OCI-LY7 (cell line): Measurements from ENCODE around the gene SPRR2G.

Experiments used
- CTCF ChIP-seq: fragments of 200-600 bp; sonication (generic); conservative IDR thresholded peaks from 2 replicates; pipeline ENCODE4 v1.5.1; 2014; ENCODE audit warnings: mild to moderate bottlenecking, antibody characterized with exemption, low read length, moderate library complexity, mixed read lengths
- EZH2phosphoT487 ChIP-seq: fragments of 200-600 bp; sonication (generic); IDR thresholded peaks from 2 replicates; pipeline ENCODE4 v1.6.1; 2018; ENCODE audit warnings: low read depth, borderline replicate concordance, mild to moderate bottlenecking, mixed run types, antibody characterized with exemption, low read length, moderate library complexity, mixed read lengths

DNA sequence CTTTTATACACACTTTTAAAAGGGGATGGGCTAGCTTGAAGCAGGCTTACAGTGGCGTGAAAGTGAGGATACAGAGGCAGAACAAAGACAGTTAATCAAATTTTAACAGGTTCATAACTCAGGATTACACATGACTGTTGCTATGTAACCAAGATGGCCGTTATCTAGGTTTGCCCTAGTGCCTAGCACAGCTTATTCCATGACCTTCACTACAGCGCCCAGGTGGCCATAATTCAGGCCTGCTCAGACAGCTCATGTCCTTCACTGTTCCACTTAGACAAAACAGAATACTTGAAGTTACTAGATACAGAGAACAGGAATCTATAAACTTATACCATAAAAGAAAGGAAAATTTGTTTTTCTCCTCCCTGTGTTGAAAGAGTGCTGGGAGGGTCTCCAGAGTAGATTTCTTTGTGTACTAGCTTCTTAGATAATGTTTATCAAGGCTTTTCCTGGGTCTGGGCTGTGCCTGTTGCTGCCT lies 31.2 kb downstream of the SPRR2G start:
- TF ChIP-seq CTCF (no peak), EZH2phosphoT487 (no peak)
